ENCODE measurements around the gene STK35.

GRCh38 chr20:2144850-2145249 lies 43.2 kb downstream of the STK35 start:
- TF ChIP-seq CTCF (IDR thresholded peaks at IDR 0.05; ENCODE audit: borderline replicate concordance, extremely low read depth, low read length, poor library complexity, severe bottlenecking) (peak; percentile 15), EZH2 (IDR thresholded peaks at IDR 0.05; ENCODE audit: borderline replicate concordance, low read depth, low read length, severe bottlenecking) (no peak)
